HepG2 (cell line): ENCODE data around the gene DLG5. TPM values are rescaled to one million over a fixed set of nuclear protein-coding genes. Genes with fewer than 3 reads are reported as not detected.
A peak's percentile ranks its signal among the peaks of the same experiment; 100 is the strongest.

Experiments used
- ARID4A ChIP-seq: sonication (generic); formaldehyde crosslinking; IDR thresholded peaks from 2 replicates; pipeline ENCODE4 v1.5.0; 2020; ENCODE audit warnings: mild to moderate bottlenecking, missing genetic modification reagents, borderline replicate concordance
- CCAR2 ChIP-seq: fragments of 200-400 bp; formaldehyde crosslinking; optimal IDR thresholded peaks from 2 replicates; pipeline ENCODE3; 2018; ENCODE audit warnings: low read depth, mild to moderate bottlenecking, low read length, moderate library complexity
- FOXJ3 ChIP-seq: sonication (generic); formaldehyde crosslinking; IDR thresholded peaks from 2 replicates; pipeline ENCODE4 v1.4.0; 2020; ENCODE audit warnings: missing genetic modification reagents, mild to moderate bottlenecking, borderline replicate concordance
- JUNB ChIP-seq: sonication (generic); formaldehyde crosslinking; IDR thresholded peaks from 2 replicates; pipeline ENCODE4 v1.8.0; 2022; ENCODE audit warnings: missing genetic modification reagents, mild to moderate bottlenecking, borderline replicate concordance
- NFE2L1 ChIP-seq: sonication (generic); formaldehyde crosslinking; IDR thresholded peaks from 2 replicates; pipeline ENCODE4 v1.4.0; 2020; ENCODE audit warnings: missing genetic modification reagents, mild to moderate bottlenecking, borderline replicate concordance
- RFXANK ChIP-seq: IDR thresholded peaks from 2 replicates; pipeline ENCODE4 v1.6.1; 2016
- TEAD2 ChIP-seq: sonication (generic); formaldehyde crosslinking; IDR thresholded peaks from 2 replicates; pipeline ENCODE4 v1.9.0; 2021; ENCODE audit warnings: missing genetic modification reagents
- TFDP1 ChIP-seq: IDR thresholded peaks from 2 replicates; pipeline ENCODE4 v1.6.1; 2016; ENCODE audit warnings: missing compliant biosample characterization, missing genetic modification reagents, borderline replicate concordance
- ZFP36 ChIP-seq: fragments of 150-350 bp; IDR thresholded peaks from 2 replicates; pipeline ENCODE4 v1.6.1; 2018; ENCODE audit warnings: borderline replicate concordance, low read length, low read depth; ENCODE audit not compliant: partially characterized antibody
- ZFP41 ChIP-seq: sonication (generic); formaldehyde crosslinking; IDR thresholded peaks from 2 replicates; pipeline ENCODE4 v1.4.0; 2020; ENCODE audit warnings: mild to moderate bottlenecking, missing genetic modification reagents, borderline replicate concordance
- ZFX ChIP-seq: sonication (generic); formaldehyde crosslinking; IDR thresholded peaks from 2 replicates; pipeline ENCODE4 v1.4.0; 2020; ENCODE audit warnings: mild to moderate bottlenecking, low read depth, missing genetic modification reagents, moderate library complexity
- ZNF292 ChIP-seq: sonication (generic); formaldehyde crosslinking; IDR thresholded peaks from 2 replicates; pipeline ENCODE4 v1.8.1; 2022; ENCODE audit warnings: mild to moderate bottlenecking, low read depth, missing genetic modification reagents, borderline replicate concordance
- ZNF331 ChIP-seq: sonication (generic); formaldehyde crosslinking; IDR thresholded peaks from 2 replicates; pipeline ENCODE4 v1.4.0; 2020; ENCODE audit warnings: missing genetic modification reagents
- ZNF382 ChIP-seq: sonication (generic); formaldehyde crosslinking; IDR thresholded peaks from 2 replicates; pipeline ENCODE4 v1.5.0; 2020; ENCODE audit warnings: missing genetic modification reagents, mild to moderate bottlenecking, borderline replicate concordance
- ZNF431 ChIP-seq: sonication (generic); formaldehyde crosslinking; IDR thresholded peaks from 2 replicates; pipeline ENCODE4 v1.9.0; 2022; ENCODE audit warnings: missing genetic modification reagents, low read depth, mild to moderate bottlenecking, borderline replicate concordance
- ZNF609 ChIP-seq: sonication (generic); formaldehyde crosslinking; IDR thresholded peaks from 2 replicates; pipeline ENCODE4 v1.4.0; 2020; ENCODE audit warnings: mild to moderate bottlenecking, missing genetic modification reagents, borderline replicate concordance
- ZNF672 ChIP-seq: sonication (generic); formaldehyde crosslinking; IDR thresholded peaks from 2 replicates; pipeline ENCODE4 v1.8.1; 2022; ENCODE audit warnings: missing genetic modification reagents
- ZNF709 ChIP-seq: sonication (generic); formaldehyde crosslinking; IDR thresholded peaks from 2 replicates; pipeline ENCODE4 v1.5.0; 2020; ENCODE audit warnings: mild to moderate bottlenecking, missing genetic modification reagents
- ZNF841 ChIP-seq: sonication (generic); formaldehyde crosslinking; IDR thresholded peaks from 2 replicates; pipeline ENCODE4 v1.8.1; 2023; ENCODE audit warnings: missing genetic modification reagents, borderline replicate concordance
- polyA plus RNA-seq, 8 experiments: library from polyadenylated mRNA; depleted of rRNA in 3 of 8; stranded (reverse) in 7 of 8; unstranded in 1 of 8; fragments of >200 nt; fragmentation: Illumina TruSeq in 4 of 8; extraction: Trizol in 4 of 8; gene quantifications; 2 replicates each; pipeline versions ENCODE4 v1.2.1 to v1.2.3, GENCODE V29; 2011 to 2016; ENCODE audit warnings: low read depth in 4 of 8, missing spikeins in 1 of 8, mixed read lengths in 1 of 8; ENCODE audit not compliant: insufficient read depth in 1 of 8
- total RNA-seq, 5 experiments: library from RNA; depleted of rRNA; stranded (reverse); fragments of >200 nt; fragmentation: Illumina TruSeq; extraction: Trizol; gene quantifications; 2 replicates each; pipeline ENCODE4 v1.2.3, GENCODE V29; 2016; ENCODE audit warnings: low read depth in 1 of 5

Gene DLG5
- total and polyA plus RNA-seq, 2 of the 13 experiments (the other 11 are each of a cell fraction or from before 2014, with no cell fraction given), result 15.5 to 18.2 TPM

- TF ChIP-seq ZNF382 (CRISPR knock-in tag) (no peak), ZNF609 (CRISPR knock-in tag) (peak; percentile 99), CCAR2 (peak; percentile 69), TFDP1 (CRISPR knock-in tag) (peak; percentile 72; the same call in 1 of the 2 replicates), ZNF431 (CRISPR knock-in tag) (peak; percentile 78; the same call in 1 of the 2 replicates), ZFX (CRISPR knock-in tag) (peak; percentile 89), ZNF841 (CRISPR knock-in tag) (no peak), RFXANK (0 out of 2 replicates have a peak, but pooled peaks have one; percentile 79), JUNB (CRISPR knock-in tag) (peak; percentile 66; the same call in 1 of the 2 replicates), ZFP41 (no peak), ZNF672 (no peak), TEAD2 (no peak), ZFP36 (no peak), ZNF292 (CRISPR knock-in tag) (peak; percentile 84; the same call in 1 of the 2 replicates), ZNF331 (CRISPR knock-in tag) (peak; percentile 51; the same call in 1 of the 2 replicates), ZNF709 (no peak), FOXJ3 (CRISPR knock-in tag) (peak; percentile 91), NFE2L1 (CRISPR knock-in tag) (no peak), ARID4A (CRISPR knock-in tag) (peak; percentile 83; the same call in 1 of the 2 replicates)
Observed at GRCh38 chr10:77849039-77849664, 77.4 kb downstream of the DLG5 start (continued).
